Transverse colon (tissue), 4 donors: ENCODE results near the gene SWSAP1. TPM values are rescaled to one million over a fixed set of nuclear protein-coding genes. Genes with fewer than 3 reads are reported as not detected.
"Not testable (repeated sequence)": the region's sequence is repeated elsewhere in the genome, so short reads cannot be mapped to it uniquely, and the experiment has no call there.

ENCODE experiments used
- DNase-seq: peaks from one replicate; pipeline ENCODE4 v3.0.0-alpha.2; 2019
- H3K27ac ChIP-seq, 4 donors: fragments of 200-600 bp; sonication (generic); 2 replicates each; pipeline ENCODE4 v1.5.1; 2016 to 2018; ENCODE audit warnings: inconsistent platforms in 4 of 4
- H3K27me3 ChIP-seq: fragments of 200-600 bp; sonication (generic); 2 replicates; pipeline ENCODE4 v1.5.1; 2017; ENCODE audit warnings: inconsistent platforms
- H3K36me3 ChIP-seq, 4 donors: fragments of 200-600 bp; sonication (generic); 2 replicates each; pipeline ENCODE4 v1.5.1; 2017 to 2019; ENCODE audit warnings: inconsistent platforms in 4 of 4
- H3K4me1 ChIP-seq, 4 donors: fragments of 200-600 bp; sonication (generic); 2 replicates each; pipeline ENCODE4 v1.5.1; 2017 to 2020; ENCODE audit warnings: inconsistent platforms in 4 of 4
- H3K4me3 ChIP-seq, 4 donors: fragments of 200-600 bp; sonication (generic); 1 replicate in 1 of 4; 2 replicates in 3 of 4; pipeline versions ENCODE4 v1.5.1 to v1.6.1; 2017 to 2019; ENCODE audit warnings: inconsistent platforms in 4 of 4
- H3K9me3 ChIP-seq, 2 donors: fragments of 200-600 bp; sonication (generic); 2 replicates each; pipeline ENCODE4 v1.5.1; 2017 to 2019; ENCODE audit warnings: inconsistent platforms in 2 of 2
- CTCF ChIP-seq, 5 experiments: fragments of 200-600 bp in 3 of 5; fragments of 450-650 bp in 2 of 5; sonication (generic) in 3 of 5; IDR thresholded peaks; 1 replicate in 2 of 5; 2 replicates in 3 of 5; pipeline ENCODE4 v1.5.1; 2016 to 2017; ENCODE audit warnings: antibody characterized with exemption in 5 of 5, inconsistent platforms in 3 of 5, mild to moderate bottlenecking in 2 of 5, moderate library complexity in 1 of 5
- EP300 ChIP-seq: sonication (generic); formaldehyde crosslinking; IDR thresholded peaks from one replicate; pipeline ENCODE4 v1.6.1; 2017; ENCODE audit warnings: antibody characterized with exemption, low read depth
- POLR2A ChIP-seq: fragments of 450-650 bp; IDR thresholded peaks from one replicate; pipeline ENCODE4 v1.6.1; 2016; ENCODE audit warnings: antibody characterized with exemption, mild to moderate bottlenecking, moderate library complexity
- POLR2AphosphoS5 ChIP-seq, 3 donors: sonication (generic); formaldehyde crosslinking; IDR thresholded peaks; one replicate each; pipeline ENCODE4 v1.6.1; 2016; ENCODE audit warnings: antibody characterized with exemption in 3 of 3
- WGBS, 2 donors: methylation state at CpG; one replicate each; pipeline ENCODE4 v1.1.5; 2018; ENCODE audit warnings: low coverage in 1 of 2; 5-methylcytosine and 5-hydroxymethylcytosine counted together
- in situ Hi-C, 4 donors: fragments of 200-750 bp; cut with MboI; loops; one replicate each; pipeline versions ENCODE4 v1.15.0 to v1.15.1; 2017; ENCODE audit warnings: low sequenced_read_pairs in 3 of 4, low pct_ligation_motif_present in 1 of 4, low pct_unique_long_range_greater_than_20kb in 1 of 4
- intact Hi-C: fragments of 100-400 bp; cut with DNase I; formaldehyde crosslinking; loops from one replicate; pipeline ENCODE4 v1.15.1; 2023; ENCODE audit warnings: low total_unique reads
- total RNA-seq, 4 donors: library from RNA; depleted of rRNA; stranded (reverse); fragments of >200 nt; gene quantifications; one replicate each; pipeline ENCODE4 v1.1.0, GENCODE V29; 2016

The SWSAP1 gene
- total RNA-seq, 4 donors from 2014 or later, result 2.1 to 11.1 (median 2.6) TPM

GRCh38 chr19:11400798-11401197 lies 26.3 kb downstream of the SWSAP1 start:
- intact Hi-C loops, result no loop called here
- WGBS, 2 donors, result 67 to 100% methylated on average over 1 of the region's 1 CpG
- in situ Hi-C loops, result no loop called here
- TF ChIP-seq EP300 (no peak), CTCF (IDR thresholded peaks at IDR 0.05) (no peak), POLR2AphosphoS5 (IDR thresholded peaks at IDR 0.05) (no peak), POLR2A (no peak)
- Histone ChIP-seq H3K4me1 (no peaks in the 10 kb centered on the region), H3K27ac (no peak overlapping the region), H3K9me3 (no peaks in the 10 kb centered on the region), H3K36me3 (no peaks in the 10 kb centered on the region), H3K27me3 (peaks cover under 1% of the 10 kb centered on the region), H3K4me3 (no peak overlapping the region)
- DNase-seq, result no peak

GRCh38 chr19:11401808-11402543 lies 27.5 kb downstream of the SWSAP1 start:
- Histone ChIP-seq H3K4me1 (no peaks in the 10 kb centered on the region), H3K27me3 (peaks cover 9% of the 10 kb centered on the region), H3K36me3 (no peaks in the 10 kb centered on the region), H3K9me3 (no peaks in the 10 kb centered on the region), H3K27ac (no peak overlapping the region), H3K4me3 (no peak overlapping the region)
- WGBS, 2 donors, result 89% methylated on average over 7 of the region's 9 CpGs; no CpG with 5 or more reads in 1 of the 2 donors
- no peak for DNase-seq
- in situ Hi-C loops, result no loop called here
- intact Hi-C loops, result no loop called here
- TF ChIP-seq CTCF (IDR thresholded peaks at IDR 0.05) (no peak), POLR2A (no peak), POLR2AphosphoS5 (IDR thresholded peaks at IDR 0.05) (no peak), EP300 (no peak)

GRCh38 chr19:11404588-11405222 lies 30.2 kb downstream of the SWSAP1 start:
- H3K4me1 ChIP-seq, result no peaks in the 10 kb centered on the region
- no peaks in the 10 kb centered on the region for H3K9me3 ChIP-seq
- no peak for DNase-seq
- no peak for TF ChIP-seq POLR2AphosphoS5 (IDR thresholded peaks at IDR 0.05)
- in situ Hi-C loops (no loop called here), intact Hi-C loops (no loop called here)
- no peak overlapping the region for H3K4me3 ChIP-seq
- H3K27me3 ChIP-seq, result peaks cover 9% of the 10 kb centered on the region
- no peaks in the 10 kb centered on the region for H3K36me3 ChIP-seq
- no peak overlapping the region for H3K27ac ChIP-seq
- 67 to 72% methylated on average over 4 to 9 of the region's 9 CpGs for WGBS, 2 donors

- TF ChIP-seq EP300 (no peak), POLR2A (no peak), CTCF (IDR thresholded peaks at IDR 0.05) (no peak)
- Histone ChIP-seq H3K27ac (no peak overlapping the region), H3K27me3 (peaks cover 9% of the 10 kb centered on the region), H3K4me1 (no peaks in the 10 kb centered on the region), H3K9me3 (no peaks in the 10 kb centered on the region), H3K4me3 (no peak overlapping the region), H3K36me3 (no peaks in the 10 kb centered on the region)
- in situ Hi-C loops (no loop called here), intact Hi-C loops (no loop called here)
- 66 to 79% methylated on average over 11 to 41 of the region's 44 CpGs for WGBS, 2 donors
- DNase-seq, result no peak
Observed at GRCh38 chr19:11405846-11406643, 31.6 kb downstream of the SWSAP1 start.

GRCh38 chr19:11406703-11407236 lies 32.3 kb downstream of the SWSAP1 start:
- intact Hi-C loops, H3K27me3 ChIP-seq, in situ Hi-C loops, DNase-seq, H3K36me3 ChIP-seq, H3K4me1 ChIP-seq, H3K4me3 ChIP-seq, H3K27ac ChIP-seq, H3K9me3 ChIP-seq: not testable (repeated sequence)
- WGBS, 2 donors, result 83 to 88% methylated on average over 4 to 11 of the region's 12 CpGs
